Heart left ventricle (tissue), 13 donors: Measurements from ENCODE around the gene BCL7B.

Source experiments
- POLR2A ChIP-seq, 2 donors: fragments of 450-650 bp; IDR thresholded peaks; one replicate each; pipeline ENCODE4 v1.6.1; 2017; ENCODE audit warnings: antibody characterized with exemption in 2 of 2, mild to moderate bottlenecking in 2 of 2, moderate library complexity in 2 of 2
- TF ChIP-seq, protein P1 (sequence below), 12 donors: fragments of 200-600 bp; sonication (generic) in 4 of 12; IDR thresholded peaks; one replicate each; pipeline versions ENCODE4 v1.5.0 to v1.8.0; 2018 to 2022; ENCODE audit warnings: antibody characterized with exemption in 12 of 12, mild to moderate bottlenecking in 5 of 12
- donor health status: ischemic (EF 13 %, LVEDD 7.1; RV severe dilation, severe dysfunction).
- donor health status: DM: no; HTN: yes; CAD: no.
- donor health status: DM: no; HTN: no; CAD: no.
- donor health status: ischemic (EF 25% LVEDD 6.9; RV normal size, moderate dysfunction).
- donor health status: ischemic (EF 25% LVEDD 5.7; RV mildly dilated, moderate dysfunction).
- donor health status: ischemic (EF 35%, LVEDD 5.7; RV mildly dilated, moderate dysfunction).
- donor health status: nonischemic (EF 11% LVEDD 7.7; RV severe dilation, severe dysfunction).
- donor health status: DM: yes; HTN: yes; CAD: no.
- donor health status: PGD.
- donor health status: ischemic (EF 29% LVEDD 5.4; RV normal size, mild dysfunction).
- donor health status: nonischemic (EF 23%, LVEDD 6.1; RV moderate dilation, normal function).

DNA sequence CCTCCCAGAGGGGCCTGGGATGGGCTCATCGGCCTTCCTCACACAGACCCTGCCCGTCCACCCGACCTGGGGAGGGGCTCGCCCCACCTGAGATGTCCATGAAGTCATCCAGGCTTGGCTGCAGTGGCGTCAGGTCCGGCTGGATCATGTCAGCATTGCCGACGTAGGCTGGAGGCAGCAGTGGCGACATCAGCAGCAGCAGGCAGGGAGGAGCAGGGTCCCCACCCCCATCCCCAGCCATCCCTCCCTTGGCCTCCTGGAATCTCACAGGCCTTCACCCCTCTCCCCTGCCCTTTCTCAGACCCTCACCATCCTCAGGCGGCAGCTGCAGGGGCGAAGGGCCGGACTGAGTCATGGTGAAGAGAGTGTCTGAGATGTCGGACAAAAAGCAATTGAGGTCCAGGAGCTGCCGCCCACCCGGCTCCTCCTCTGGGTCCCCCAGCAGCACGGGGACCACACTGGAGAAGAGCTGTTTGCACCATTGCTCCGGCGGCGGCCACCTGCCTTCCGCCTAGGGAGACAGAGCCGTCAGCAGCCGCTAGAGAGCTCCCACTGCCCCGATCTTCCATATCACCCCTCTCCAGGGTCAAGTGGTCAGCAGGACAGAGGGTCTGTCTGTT, 48.2 kb upstream of the BCL7B start:
- TF ChIP-seq, protein P1, sequence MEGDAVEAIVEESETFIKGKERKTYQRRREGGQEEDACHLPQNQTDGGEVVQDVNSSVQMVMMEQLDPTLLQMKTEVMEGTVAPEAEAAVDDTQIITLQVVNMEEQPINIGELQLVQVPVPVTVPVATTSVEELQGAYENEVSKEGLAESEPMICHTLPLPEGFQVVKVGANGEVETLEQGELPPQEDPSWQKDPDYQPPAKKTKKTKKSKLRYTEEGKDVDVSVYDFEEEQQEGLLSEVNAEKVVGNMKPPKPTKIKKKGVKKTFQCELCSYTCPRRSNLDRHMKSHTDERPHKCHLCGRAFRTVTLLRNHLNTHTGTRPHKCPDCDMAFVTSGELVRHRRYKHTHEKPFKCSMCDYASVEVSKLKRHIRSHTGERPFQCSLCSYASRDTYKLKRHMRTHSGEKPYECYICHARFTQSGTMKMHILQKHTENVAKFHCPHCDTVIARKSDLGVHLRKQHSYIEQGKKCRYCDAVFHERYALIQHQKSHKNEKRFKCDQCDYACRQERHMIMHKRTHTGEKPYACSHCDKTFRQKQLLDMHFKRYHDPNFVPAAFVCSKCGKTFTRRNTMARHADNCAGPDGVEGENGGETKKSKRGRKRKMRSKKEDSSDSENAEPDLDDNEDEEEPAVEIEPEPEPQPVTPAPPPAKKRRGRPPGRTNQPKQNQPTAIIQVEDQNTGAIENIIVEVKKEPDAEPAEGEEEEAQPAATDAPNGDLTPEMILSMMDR (IDR thresholded peaks at IDR 0.05) = no peak
- TF ChIP-seq POLR2A (IDR thresholded peaks at IDR 0.05) = no peak
